HG02763 (cell line): ENCODE results near the gene SAMD4A.

Experiments
- ATAC-seq: cut with Tn5 transposase; IDR thresholded peaks from one replicate; pipeline ENCODE4 v1.9.1; 2021; ENCODE audit warnings: mild to moderate bottlenecking, moderate library complexity; ENCODE audit not compliant: unreplicated experiment

SAMD4A gene

GRCh38 chr14:54773171-54774006 lies 206.5 kb downstream of the SAMD4A start:
- peak; percentile 38 for ATAC-seq

GRCh38 chr14:54774824-54775223 lies 207.9 kb downstream of the SAMD4A start:
- ATAC-seq = no peak

- no peak for ATAC-seq
Observed at GRCh38 chr14:54775486-54776140, 208.7 kb downstream of the SAMD4A start.

GRCh38 chr14:54776361-54777001 lies 209.6 kb downstream of the SAMD4A start:
- no peak for ATAC-seq

- no peak for ATAC-seq
Observed at GRCh38 chr14:54777395-54777794, 210.5 kb downstream of the SAMD4A start.

GRCh38 chr14:54778618-54779345 lies 211.9 kb downstream of the SAMD4A start:
- no peak for ATAC-seq

- no peak for ATAC-seq
Observed at GRCh38 chr14:54781080-54781479, 214.2 kb downstream of the SAMD4A start.

GRCh38 chr14:54781961-54782750 lies 215.2 kb downstream of the SAMD4A start:
- no peak for ATAC-seq

- ATAC-seq = peak; percentile 70
Observed at GRCh38 chr14:54782751-54783659, 216.1 kb downstream of the SAMD4A start.

- no peak for ATAC-seq
Observed at GRCh38 chr14:54783660-54784015, 216.7 kb downstream of the SAMD4A start.

- no peak for ATAC-seq
Observed at GRCh38 chr14:54784060-54784459, 217.1 kb downstream of the SAMD4A start.

- ATAC-seq = no peak
Observed at GRCh38 chr14:54784657-54785056, 217.7 kb downstream of the SAMD4A start.

- no peak for ATAC-seq
Observed at GRCh38 chr14:54785136-54785777, 218.3 kb downstream of the SAMD4A start.

- no peak for ATAC-seq
Observed at GRCh38 chr14:54785778-54786770, 219.1 kb downstream of the SAMD4A start.

GRCh38 chr14:54786838-54787237 lies 219.9 kb downstream of the SAMD4A start:
- no peak for ATAC-seq

- no peak for ATAC-seq
Observed at GRCh38 chr14:54787261-54787660, 220.3 kb downstream of the SAMD4A start.

GRCh38 chr14:54788701-54789100 lies 221.8 kb downstream of the SAMD4A start:
- ATAC-seq = no peak

- ATAC-seq = no peak
Observed at GRCh38 chr14:54789166-54789565, 222.2 kb downstream of the SAMD4A start.
